Trophoblast cell (in vitro differentiated cells and primary cell): ENCODE data around the gene STRAP.

ENCODE experiments used
- DNase-seq, 2 donors: peaks; one replicate each; pipeline ENCODE4 v3.0.0-alpha.2; 2016
- H2AFZ ChIP-seq: 2 replicates; pipeline ENCODE4 v1.6.1; 2013; ENCODE audit warnings: low read length, moderate library complexity, mild to moderate bottlenecking; ENCODE audit not compliant: insufficient read depth, poor library complexity
- H2AK5ac ChIP-seq: 2 replicates; pipeline ENCODE4 v1.6.1; 2013; ENCODE audit warnings: mild to moderate bottlenecking, low read length
- H2BK120ac ChIP-seq: 2 replicates; pipeline ENCODE4 v1.6.1; 2013; ENCODE audit warnings: low read length, mild to moderate bottlenecking, moderate library complexity; ENCODE audit not compliant: insufficient read depth, poor library complexity
- H2BK12ac ChIP-seq: 2 replicates; pipeline ENCODE4 v1.6.1; 2013; ENCODE audit warnings: mild to moderate bottlenecking, low read length, moderate library complexity
- H2BK5ac ChIP-seq: 2 replicates; pipeline ENCODE4 v1.6.1; 2013; ENCODE audit warnings: low read length, low read depth, moderate library complexity, mild to moderate bottlenecking; ENCODE audit not compliant: poor library complexity
- H3K14ac ChIP-seq: 2 replicates; pipeline ENCODE4 v1.6.1; 2013; ENCODE audit warnings: mild to moderate bottlenecking, low read length
- H3K18ac ChIP-seq: 2 replicates; pipeline ENCODE4 v1.6.1; 2013; ENCODE audit warnings: mild to moderate bottlenecking, low read length
- H3K23ac ChIP-seq: 2 replicates; pipeline ENCODE4 v1.6.1; 2013; ENCODE audit warnings: low read length
- H3K27ac ChIP-seq: 2 replicates; pipeline ENCODE4 v1.5.1; 2013; ENCODE audit warnings: low read depth, mild to moderate bottlenecking, inconsistent platforms, low read length, moderate library complexity
- H3K27me3 ChIP-seq: 2 replicates; pipeline ENCODE4 v1.6.1; 2013; ENCODE audit warnings: inconsistent platforms, mild to moderate bottlenecking, low read length, moderate library complexity; ENCODE audit not compliant: insufficient read depth
- H3K36me3 ChIP-seq, 2 experiments: 1 replicate in 1 of 2; 2 replicates in 1 of 2; pipeline ENCODE4 v1.6.1; 2013; ENCODE audit warnings: low read length in 2 of 2, mild to moderate bottlenecking in 2 of 2, moderate library complexity in 1 of 2; ENCODE audit not compliant: insufficient read depth in 2 of 2, control insufficient read depth in 1 of 2
- H3K4ac ChIP-seq: 2 replicates; pipeline ENCODE4 v1.6.1; 2013; ENCODE audit warnings: low read depth, mild to moderate bottlenecking, low read length, moderate library complexity
- H3K4me1 ChIP-seq, 2 experiments: 1 replicate in 1 of 2; 2 replicates in 1 of 2; pipeline ENCODE4 v1.6.1; 2013; ENCODE audit warnings: low read length in 2 of 2, mild to moderate bottlenecking in 2 of 2, moderate library complexity in 1 of 2; ENCODE audit not compliant: insufficient read depth in 2 of 2, control insufficient read depth in 1 of 2
- H3K4me2 ChIP-seq: 2 replicates; pipeline ENCODE4 v1.6.1; 2013; ENCODE audit warnings: inconsistent platforms, mild to moderate bottlenecking, low read length, moderate library complexity
- H3K4me3 ChIP-seq: 2 replicates; pipeline ENCODE4 v1.5.1; 2013; ENCODE audit warnings: mild to moderate bottlenecking, low read depth, low read length, inconsistent platforms
- H3K79me1 ChIP-seq: one replicate; pipeline ENCODE4 v1.6.1; 2013; ENCODE audit warnings: low read length
- H3K79me2 ChIP-seq: 2 replicates; pipeline ENCODE4 v1.6.1; 2013; ENCODE audit warnings: low read length, mild to moderate bottlenecking; ENCODE audit not compliant: control insufficient read depth, insufficient read depth, poor library complexity
- H3K9ac ChIP-seq: 2 replicates; pipeline ENCODE4 v1.6.1; 2013; ENCODE audit warnings: mild to moderate bottlenecking, low read length
- H3K9me3 ChIP-seq: 2 replicates; pipeline ENCODE4 v1.6.1; 2013; ENCODE audit warnings: low read depth, mild to moderate bottlenecking, control low read depth, inconsistent platforms, low read length; ENCODE audit not compliant: insufficient read depth
- H4K12ac ChIP-seq: 2 replicates; pipeline ENCODE4 v1.6.1; 2013; ENCODE audit warnings: low read depth, mild to moderate bottlenecking, low read length, moderate library complexity
- H4K8ac ChIP-seq: 2 replicates; pipeline ENCODE4 v1.6.1; 2013; ENCODE audit warnings: low read depth, mild to moderate bottlenecking, low read length, moderate library complexity
- H4K91ac ChIP-seq: one replicate; pipeline ENCODE4 v1.6.1; 2013; ENCODE audit warnings: low read depth, mild to moderate bottlenecking, low read length, moderate library complexity
- WGBS: extraction: QIAGEN DNeasy Blood & Tissue Kit; methylation state at CpG from one replicate; pipeline ENCODE4 v1.1.7; 2013; ENCODE audit warnings: missing lambda C conversion rate; ENCODE audit not compliant: insufficient read length, insufficient coverage; ENCODE audit errors: extremely low coverage; 5-methylcytosine and 5-hydroxymethylcytosine counted together

STRAP gene

DNA sequence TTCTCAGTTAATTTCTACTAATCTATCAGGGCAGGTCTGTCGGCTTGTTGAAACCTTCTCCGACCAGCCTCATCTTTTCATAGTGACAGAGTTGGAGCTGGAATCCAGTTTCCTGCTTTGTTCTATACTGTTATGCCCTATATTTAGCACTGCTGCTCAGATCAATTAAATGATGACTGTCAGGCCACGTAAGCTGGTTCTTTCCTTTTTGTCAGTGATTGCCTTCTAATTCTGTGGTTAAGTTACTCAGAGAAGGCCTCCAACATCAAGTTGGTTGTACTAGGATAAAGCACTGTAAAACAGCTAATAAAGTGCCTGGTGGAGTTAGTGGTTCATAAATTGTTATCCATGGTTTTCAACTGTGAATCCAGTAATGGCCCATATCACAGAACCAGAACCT lies 51.6 kb downstream of the STRAP start:
- H2BK12ac ChIP-seq, result no peak overlapping the region
- no peaks in the 10 kb centered on the region for H3K79me2 ChIP-seq
- whole genome bisulfite sequencing, result no CpG with 5 or more reads among the region's 3 CpGs
- H2AK5ac ChIP-seq, result no peak overlapping the region
- no peak overlapping the region for H3K14ac ChIP-seq
- H3K79me1 ChIP-seq, result peaks cover 3% of the 10 kb centered on the region
- no peak overlapping the region for H2AFZ ChIP-seq
- DNase-seq, result no peak
- H3K4me2 ChIP-seq, result no peak overlapping the region
- H3K18ac ChIP-seq, result no peak overlapping the region
- H4K12ac ChIP-seq, result no peak overlapping the region
- H3K27me3 ChIP-seq, result no peaks in the 10 kb centered on the region
- H2BK5ac ChIP-seq, result no peak overlapping the region
- H3K36me3 ChIP-seq, result peaks cover 0 to 2% of the 10 kb centered on the region in 2 experiments
- no peak overlapping the region for H3K27ac ChIP-seq
- no peaks in the 10 kb centered on the region for H3K9me3 ChIP-seq
- H4K8ac ChIP-seq, result no peak overlapping the region
- H3K9ac ChIP-seq, result no peak overlapping the region
- H3K23ac ChIP-seq, result no peak overlapping the region
- H4K91ac ChIP-seq, result no peak overlapping the region
- no peak overlapping the region for H2BK120ac ChIP-seq
- H3K4ac ChIP-seq, result no peak overlapping the region
- peaks cover 0 to 7% of the 10 kb centered on the region in 2 experiments for H3K4me1 ChIP-seq
- H3K4me3 ChIP-seq, result no peak overlapping the region

DNA sequence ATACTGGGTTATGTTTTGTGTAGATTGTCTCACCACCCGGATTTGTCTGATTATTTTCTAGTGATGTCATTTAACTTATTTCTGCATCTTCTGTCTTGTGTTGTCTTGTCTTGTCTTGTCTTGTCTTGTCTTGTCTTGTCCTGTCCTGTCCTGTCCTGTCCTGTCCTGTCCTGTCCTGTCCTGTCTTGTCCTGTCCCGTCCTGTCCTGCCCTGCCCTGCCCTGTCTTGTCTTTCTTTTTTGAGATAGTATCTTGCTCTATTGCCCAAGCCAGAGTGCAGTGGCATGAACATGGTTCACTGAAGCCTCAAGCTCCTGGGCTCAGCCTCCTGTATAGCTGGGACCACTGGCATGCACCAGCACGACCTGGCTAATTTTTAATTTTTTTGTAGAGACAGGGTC lies 54.6 kb downstream of the STRAP start:
- Histone ChIP-seq H3K79me2 (no peaks in the 10 kb centered on the region), H2BK120ac (no peak overlapping the region), H3K4ac (no peak overlapping the region), H2AFZ (no peak overlapping the region), H3K27ac (no peak overlapping the region), H4K12ac (no peak overlapping the region), H4K8ac (no peak overlapping the region), H3K9me3 (no peaks in the 10 kb centered on the region), H3K27me3 (no peaks in the 10 kb centered on the region), H3K4me1 (peaks cover 0 to under 1% of the 10 kb centered on the region in 2 experiments), H3K4me2 (no peak overlapping the region), H4K91ac (peak overlapping the region; percentile 17), H2BK12ac (no peak overlapping the region), H2BK5ac (peak overlapping the region; percentile 52), H3K18ac (no peak overlapping the region), H3K4me3 (no peak overlapping the region), H3K9ac (no peak overlapping the region), H2AK5ac (no peak overlapping the region), H3K23ac (no peak overlapping the region), H3K79me1 (peaks cover 3% of the 10 kb centered on the region), H3K14ac (no peak overlapping the region), H3K36me3 (peaks cover 0 to 2% of the 10 kb centered on the region in 2 experiments)
- DNase-seq, result peak in 1 of 2 donors; percentile 35
- no CpG with 5 or more reads among the region's 3 CpGs for WGBS

DNA sequence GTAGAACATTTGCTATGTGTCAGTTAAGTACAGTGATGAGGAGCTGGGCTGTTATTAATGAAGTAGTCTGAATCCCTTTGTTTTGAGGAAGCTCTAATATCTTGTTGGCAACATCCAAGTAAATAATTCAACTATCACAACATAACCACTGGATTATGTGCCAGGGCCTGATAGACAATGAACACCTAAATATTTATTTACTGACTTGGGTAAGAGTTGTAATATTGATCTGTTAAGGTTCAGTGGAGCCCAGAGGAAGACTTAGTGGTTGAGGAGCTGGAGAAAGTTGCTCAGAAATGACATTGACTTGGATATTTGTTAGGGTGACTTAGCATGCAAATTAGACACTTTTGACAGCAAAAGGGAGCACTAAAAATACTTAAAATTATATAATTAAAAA lies 55.7 kb downstream of the STRAP start:
- no peak overlapping the region for H2AK5ac ChIP-seq
- H2BK5ac ChIP-seq, result no peak overlapping the region
- no peak for DNase-seq
- no peak overlapping the region for H4K91ac ChIP-seq
- no peak overlapping the region for H2AFZ ChIP-seq
- no peak overlapping the region for H3K9ac ChIP-seq
- H3K79me2 ChIP-seq, result no peaks in the 10 kb centered on the region
- no peak overlapping the region for H4K12ac ChIP-seq
- H3K27ac ChIP-seq, result no peak overlapping the region
- no peak overlapping the region for H3K18ac ChIP-seq
- no peak overlapping the region for H4K8ac ChIP-seq
- no peak overlapping the region for H3K4ac ChIP-seq
- H3K27me3 ChIP-seq, result no peaks in the 10 kb centered on the region
- H3K79me1 ChIP-seq, result peaks cover 3% of the 10 kb centered on the region
- H3K4me2 ChIP-seq, result no peak overlapping the region
- no peak overlapping the region for H2BK120ac ChIP-seq
- H3K14ac ChIP-seq, result no peak overlapping the region
- H3K23ac ChIP-seq, result no peak overlapping the region
- H3K9me3 ChIP-seq, result no peaks in the 10 kb centered on the region
- H3K4me3 ChIP-seq, result no peak overlapping the region
- peaks cover 0 to 1% of the 10 kb centered on the region in 2 experiments for H3K4me1 ChIP-seq
- H2BK12ac ChIP-seq, result no peak overlapping the region
- H3K36me3 ChIP-seq, result no peaks in the 10 kb centered on the region

DNA sequence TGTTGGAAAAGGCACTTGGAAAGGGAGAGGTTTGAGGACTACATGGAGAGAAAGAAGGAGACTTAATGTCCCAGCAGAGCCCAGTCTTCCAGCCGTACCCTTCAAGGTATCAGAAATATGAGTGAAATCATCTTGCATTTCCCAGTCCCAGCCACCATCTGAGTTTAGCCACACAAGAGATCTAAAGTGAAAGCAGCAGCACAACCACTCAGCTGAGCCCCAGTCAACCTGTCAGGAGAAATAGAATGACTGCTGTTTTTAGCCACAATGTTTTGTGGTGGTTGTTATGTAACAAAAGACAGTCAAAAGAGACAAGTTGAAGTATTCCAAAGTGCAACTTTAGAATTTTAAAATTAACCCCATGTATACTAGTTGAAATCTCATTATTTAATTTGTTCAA lies 56.9 kb downstream of the STRAP start:
- Histone ChIP-seq H4K8ac (no peak overlapping the region), H2BK5ac (no peak overlapping the region), H3K27me3 (no peaks in the 10 kb centered on the region), H3K9ac (no peak overlapping the region), H3K4me2 (no peak overlapping the region), H4K12ac (no peak overlapping the region), H2AK5ac (no peak overlapping the region), H2AFZ (no peak overlapping the region), H3K79me2 (no peaks in the 10 kb centered on the region), H2BK120ac (no peak overlapping the region), H3K4me3 (no peak overlapping the region), H3K27ac (no peak overlapping the region), H3K4ac (no peak overlapping the region), H3K36me3 (no peaks in the 10 kb centered on the region), H3K9me3 (no peaks in the 10 kb centered on the region), H3K79me1 (peaks cover 3% of the 10 kb centered on the region), H3K14ac (no peak overlapping the region), H3K4me1 (peaks cover 0 to 1% of the 10 kb centered on the region in 2 experiments), H4K91ac (no peak overlapping the region), H3K23ac (no peak overlapping the region), H3K18ac (no peak overlapping the region), H2BK12ac (no peak overlapping the region)
- DNase-seq, result no peak
- no CpG with 5 or more reads among the region's 1 CpG for WGBS
